Activated T-cell treated with anti-CD3 and anti-CD28 coated beads, Interleukin-2, amount 50 U/mL, for 48 hours (primary cell): ENCODE data around the gene TSFM.

Experiments
- DNase-seq, 2 experiments: peaks; one replicate each; pipeline ENCODE4 v3.0.0-alpha.2; 2020

Gene TSFM

DNA sequence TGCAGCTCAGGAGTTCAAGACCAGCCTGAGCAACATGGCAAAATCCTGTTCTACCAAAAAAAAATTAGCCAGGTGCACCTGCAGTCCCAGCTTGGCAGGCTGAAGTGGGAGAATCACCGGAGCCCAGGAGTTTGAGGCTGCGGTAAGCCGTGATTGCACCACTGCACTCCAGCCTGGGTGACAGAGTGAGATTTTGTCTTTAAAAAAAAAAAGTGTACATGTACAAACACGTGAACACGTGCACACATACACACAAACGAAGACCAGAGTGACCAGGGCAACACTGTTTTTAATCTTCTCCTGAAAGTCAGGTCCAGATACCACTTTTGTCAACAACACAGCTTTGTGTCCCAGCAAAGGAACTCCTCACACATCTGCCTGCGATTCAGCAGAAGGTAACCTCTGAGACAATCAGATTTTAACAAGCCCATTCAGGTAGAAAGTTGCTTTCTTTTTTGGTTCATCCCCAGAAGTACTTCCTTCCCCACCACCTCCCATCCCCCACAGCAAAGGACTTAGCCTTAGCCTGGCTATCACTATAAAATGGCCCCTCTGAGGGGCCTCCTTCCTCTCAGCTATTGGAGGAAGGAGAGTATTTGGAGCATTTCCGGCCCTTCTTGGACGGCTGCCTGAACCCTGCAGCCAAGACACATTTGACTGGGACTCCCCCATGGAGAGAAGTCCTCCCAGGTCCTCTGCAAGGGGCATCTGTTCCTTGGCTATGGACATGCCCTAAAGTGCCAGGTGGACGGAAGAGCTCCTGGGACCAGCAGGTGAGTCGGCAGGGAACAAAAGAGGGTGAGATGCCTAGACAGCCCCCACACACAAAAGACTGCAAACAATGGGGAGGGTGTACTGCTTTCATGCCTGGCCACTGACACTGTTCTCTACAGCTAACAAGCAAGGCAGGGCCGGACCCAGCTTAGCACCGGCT, 54.1 kb downstream of the TSFM start:
- peak; percentile 46 to 48 for DNase-seq

DNA sequence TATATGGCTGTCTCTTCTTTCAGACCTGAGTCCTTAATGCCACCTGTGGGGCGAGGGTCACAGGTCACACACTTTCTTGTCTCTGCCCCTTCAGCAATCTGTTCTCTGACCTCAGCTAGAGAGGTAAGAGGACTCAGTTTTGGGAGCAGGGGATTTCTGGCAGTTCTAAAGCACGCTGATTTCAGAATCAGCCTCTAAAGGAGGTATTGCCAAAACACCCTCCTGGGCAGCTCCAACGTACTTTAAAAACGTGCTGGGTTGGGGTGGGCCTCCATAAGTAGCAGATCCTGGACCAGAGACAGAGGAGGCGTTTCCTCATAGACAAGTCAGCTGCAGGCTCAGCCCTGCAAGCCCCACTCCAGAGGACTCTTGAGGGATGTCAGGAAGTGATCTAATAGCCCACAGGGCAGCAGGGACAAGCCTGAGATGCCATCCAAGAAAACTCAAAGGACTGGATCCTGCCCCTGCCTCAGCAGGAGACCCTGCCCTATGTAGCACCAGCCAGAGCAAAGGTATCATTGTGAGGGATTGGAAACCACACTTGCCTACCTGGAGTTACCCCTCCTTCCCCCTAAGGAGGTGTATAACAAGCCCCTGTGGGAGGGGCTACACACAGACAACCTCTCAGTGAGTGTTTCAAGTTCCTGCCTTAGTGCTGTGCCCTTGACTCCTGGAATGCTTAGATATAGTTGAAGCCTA, 55.4 kb downstream of the TSFM start:
- DNase-seq = peak in 1 of 2 experiments; percentile 42

GRCh38 chr12:57838594-57839302, 56.2 kb downstream of the TSFM start:
- peak; percentile 41 to 50 for DNase-seq

GRCh38 chr12:57839996-57840395, 57.4 kb downstream of the TSFM start:
- DNase-seq = no peak

- no peak for DNase-seq
These were observed 58.1 kb downstream of the TSFM start for GRCh38 chr12:57840726-57841125.

DNA sequence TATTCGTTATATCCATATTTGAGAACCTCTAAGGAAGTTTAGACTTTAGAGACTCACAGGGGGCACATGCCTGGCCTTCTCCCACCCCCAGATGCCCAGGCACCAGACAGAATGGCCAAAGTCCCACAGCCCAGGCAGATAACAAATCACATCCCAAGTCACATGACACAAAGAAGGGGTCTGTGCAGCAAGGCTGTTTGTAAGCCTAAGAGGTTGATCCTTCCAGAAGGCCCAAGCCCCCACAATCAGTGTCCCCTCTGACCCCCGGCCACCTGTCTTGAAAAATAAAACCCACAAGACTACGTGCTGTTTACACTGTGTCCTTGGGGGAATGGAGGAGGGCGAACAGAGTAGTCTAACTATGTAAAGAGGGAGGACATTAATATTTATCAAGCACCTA, 58.9 kb downstream of the TSFM start:
- DNase-seq = no peak

- peak in 1 of 2 experiments; percentile 52 for DNase-seq
These were observed 60.0 kb downstream of the TSFM start for GRCh38 chr12:57842342-57843294.

- peak; percentile 64 to 69 for DNase-seq
These were observed 62.3 kb downstream of the TSFM start for GRCh38 chr12:57844709-57845477.

DNA sequence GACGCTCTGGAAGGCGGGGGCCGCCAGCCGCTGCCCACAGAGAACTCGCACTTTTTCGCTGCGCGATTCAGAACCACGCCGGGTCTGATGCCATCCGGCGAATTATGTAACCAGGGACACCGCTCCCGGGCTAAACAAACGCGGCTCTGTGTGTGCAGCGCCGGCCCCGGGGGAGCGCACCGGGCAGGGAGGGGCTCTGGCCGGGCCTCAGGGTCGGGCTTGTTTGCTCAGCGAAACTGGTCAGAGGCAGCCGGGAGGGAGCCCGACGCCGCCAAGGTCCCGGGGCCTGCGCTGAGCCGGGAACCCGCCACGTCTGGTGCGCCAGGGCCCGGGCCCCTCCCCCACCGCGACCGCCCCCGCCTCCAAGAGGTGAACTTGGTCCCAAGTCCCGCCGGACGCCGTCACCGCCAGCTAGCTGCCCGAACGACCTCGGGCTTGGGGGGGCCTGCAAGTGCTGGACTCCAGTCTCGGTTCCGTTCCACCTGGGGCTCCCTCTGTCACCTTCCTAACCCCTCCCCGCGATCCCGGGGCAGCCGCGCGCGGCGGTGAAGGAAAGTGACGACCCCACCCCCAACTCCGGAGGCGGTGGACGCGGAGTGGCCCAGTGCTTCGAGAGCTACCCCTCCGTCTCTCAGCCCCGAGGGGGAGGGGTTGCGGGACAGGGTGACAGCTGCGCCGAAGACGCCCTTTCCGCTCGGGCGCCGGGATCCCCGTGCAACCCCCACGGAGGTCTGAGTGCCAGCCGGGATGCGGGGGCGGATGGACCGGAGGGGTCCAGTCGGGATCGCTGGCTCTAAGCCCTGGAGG, 63.1 kb downstream of the TSFM start:
- DNase-seq = peak; percentile 74 to 79

DNA sequence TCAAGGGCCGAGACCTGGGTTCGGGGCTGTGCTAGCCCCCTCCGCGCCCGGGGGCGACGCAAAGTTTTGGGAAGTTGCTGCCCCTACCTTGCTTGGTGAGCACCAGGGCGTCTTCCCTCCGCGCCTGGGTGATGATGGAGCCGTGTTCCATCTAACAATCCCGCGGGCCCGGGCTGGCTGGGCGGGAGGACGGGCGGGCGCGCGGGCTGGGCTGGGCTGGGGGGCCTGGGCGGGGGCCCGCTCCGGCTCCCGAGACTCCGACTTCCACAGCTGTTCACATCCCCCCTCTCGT, 63.6 kb downstream of the TSFM start:
- DNase-seq = no peak

GRCh38 chr12:57846577-57847319, 64.2 kb downstream of the TSFM start, which contains the start of gene CTDSP2:
Gene CTDSP2, minus strand, starts transcription at chr12:57846729. Its CDS starts 294 bp downstream, at chr12:57846435.
- DNase-seq = peak; percentile 93 to 94
